NB4 (cell line): ENCODE data around the gene UNC13B.

ENCODE experiments used
- DNase-seq: peaks from one replicate; pipeline ENCODE4 v3.0.0; 2010; ENCODE audit warnings: low read depth
- H3K4me3 ChIP-seq: one replicate; pipeline ENCODE4 v1.5.1; 2011; ENCODE audit warnings: mild to moderate bottlenecking, low read depth, low read length, moderate library complexity
- MYC ChIP-seq: IDR thresholded peaks from 2 replicates; pipeline ENCODE4 v1.6.1; 2011; ENCODE audit warnings: low read depth, low read length
- POLR2A ChIP-seq: IDR thresholded peaks from 2 replicates; pipeline ENCODE4 v1.6.1; 2011; ENCODE audit warnings: mild to moderate bottlenecking; ENCODE audit not compliant: insufficient read length; ENCODE audit errors: extremely low read depth
- TF ChIP-seq, protein P1 (sequence below): IDR thresholded peaks from one replicate; pipeline ENCODE4 v1.5.1; 2012; ENCODE audit warnings: low read depth, low read length
- TF ChIP-seq, protein P2 (sequence below): IDR thresholded peaks from 2 replicates; pipeline ENCODE4 v1.6.1; 2011; ENCODE audit warnings: low read depth, low read length

UNC13B gene

DNA sequence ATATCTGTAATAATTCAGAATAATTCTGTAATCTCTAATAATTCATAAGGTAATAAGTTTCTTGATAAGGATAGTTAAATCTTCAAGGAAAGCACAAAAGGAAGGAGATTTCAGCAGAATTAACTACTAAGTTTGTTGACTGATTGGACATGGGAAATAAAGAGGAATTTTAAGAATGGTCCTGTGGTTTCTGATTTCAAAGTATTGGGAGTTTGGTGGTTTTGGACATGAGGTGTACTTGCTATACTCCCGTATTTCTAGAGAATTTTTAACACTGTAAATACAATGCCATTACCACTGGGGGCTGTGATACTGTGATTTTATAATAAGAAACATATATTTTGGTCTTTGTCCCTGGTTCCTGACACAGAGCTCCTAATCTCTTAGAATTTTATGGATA is 123.9 kb downstream of the UNC13B start:
- no peak for TF ChIP-seq MYC
- TF ChIP-seq POLR2A, result no peak
- TF ChIP-seq, protein P1, sequence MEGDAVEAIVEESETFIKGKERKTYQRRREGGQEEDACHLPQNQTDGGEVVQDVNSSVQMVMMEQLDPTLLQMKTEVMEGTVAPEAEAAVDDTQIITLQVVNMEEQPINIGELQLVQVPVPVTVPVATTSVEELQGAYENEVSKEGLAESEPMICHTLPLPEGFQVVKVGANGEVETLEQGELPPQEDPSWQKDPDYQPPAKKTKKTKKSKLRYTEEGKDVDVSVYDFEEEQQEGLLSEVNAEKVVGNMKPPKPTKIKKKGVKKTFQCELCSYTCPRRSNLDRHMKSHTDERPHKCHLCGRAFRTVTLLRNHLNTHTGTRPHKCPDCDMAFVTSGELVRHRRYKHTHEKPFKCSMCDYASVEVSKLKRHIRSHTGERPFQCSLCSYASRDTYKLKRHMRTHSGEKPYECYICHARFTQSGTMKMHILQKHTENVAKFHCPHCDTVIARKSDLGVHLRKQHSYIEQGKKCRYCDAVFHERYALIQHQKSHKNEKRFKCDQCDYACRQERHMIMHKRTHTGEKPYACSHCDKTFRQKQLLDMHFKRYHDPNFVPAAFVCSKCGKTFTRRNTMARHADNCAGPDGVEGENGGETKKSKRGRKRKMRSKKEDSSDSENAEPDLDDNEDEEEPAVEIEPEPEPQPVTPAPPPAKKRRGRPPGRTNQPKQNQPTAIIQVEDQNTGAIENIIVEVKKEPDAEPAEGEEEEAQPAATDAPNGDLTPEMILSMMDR, result no peak
- TF ChIP-seq, protein P2, sequence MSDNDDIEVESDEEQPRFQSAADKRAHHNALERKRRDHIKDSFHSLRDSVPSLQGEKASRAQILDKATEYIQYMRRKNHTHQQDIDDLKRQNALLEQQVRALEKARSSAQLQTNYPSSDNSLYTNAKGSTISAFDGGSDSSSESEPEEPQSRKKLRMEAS, result no peak
- H3K4me3 ChIP-seq, result no peak overlapping the region
- DNase-seq, result no peak

DNA sequence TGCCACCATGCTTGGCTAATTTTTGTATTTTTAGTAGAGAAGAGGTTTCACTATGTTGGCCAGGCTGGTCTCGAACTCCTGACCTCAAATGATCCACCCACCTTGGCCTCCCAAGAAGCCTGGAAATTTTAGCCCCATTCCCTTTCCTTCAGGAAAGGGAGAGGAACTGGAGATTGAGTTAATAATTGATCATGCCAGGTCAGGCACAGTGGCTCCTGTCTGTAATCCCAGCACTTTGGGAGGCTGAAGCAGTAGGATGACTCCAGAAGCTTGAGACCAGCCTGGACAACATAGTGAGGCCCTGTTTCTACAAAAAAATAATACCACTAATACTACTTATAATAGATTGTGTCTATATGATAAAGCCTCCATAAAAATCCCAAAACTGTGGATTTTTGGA is 124.6 kb downstream of the UNC13B start:
- TF ChIP-seq MYC (no peak), POLR2A (no peak)
- TF ChIP-seq, protein P2, result no peak
- TF ChIP-seq, protein P1, result no peak
- no peak for DNase-seq
- H3K4me3 ChIP-seq, result no peak overlapping the region

DNA sequence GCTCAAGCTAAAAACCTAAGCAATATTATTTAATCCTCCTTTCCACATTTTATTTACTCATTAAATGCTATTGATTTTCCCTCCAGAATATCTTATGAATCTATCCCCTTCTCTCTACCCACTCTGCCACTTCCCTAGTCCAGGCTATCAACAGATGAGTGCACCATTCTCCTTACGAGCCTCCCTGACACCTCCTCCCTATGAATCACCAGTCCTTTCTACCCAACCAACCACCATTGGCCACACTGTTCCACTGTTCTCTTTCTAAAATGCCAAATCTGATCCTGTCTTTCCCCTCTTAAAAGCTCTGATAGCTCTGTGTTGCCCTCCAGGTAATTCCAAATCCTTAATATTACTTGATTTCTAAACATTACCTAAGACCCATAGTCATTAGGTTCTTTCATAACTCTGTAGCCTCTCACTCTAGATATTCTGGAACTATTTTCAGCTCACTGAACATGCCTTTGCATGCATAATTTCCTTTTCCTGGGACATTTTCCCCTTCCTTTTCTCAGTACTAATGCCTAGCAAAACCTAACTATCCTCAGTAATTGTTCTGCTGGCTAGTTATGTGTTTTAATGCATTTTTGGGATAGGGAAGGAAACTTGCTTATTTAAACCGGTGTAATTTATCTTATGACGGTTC is 126.3 kb downstream of the UNC13B start:
- no peak for DNase-seq
- TF ChIP-seq, protein P1, result no peak
- TF ChIP-seq, protein P2, result no peak
- no peak for TF ChIP-seq MYC
- no peak for TF ChIP-seq POLR2A

DNA sequence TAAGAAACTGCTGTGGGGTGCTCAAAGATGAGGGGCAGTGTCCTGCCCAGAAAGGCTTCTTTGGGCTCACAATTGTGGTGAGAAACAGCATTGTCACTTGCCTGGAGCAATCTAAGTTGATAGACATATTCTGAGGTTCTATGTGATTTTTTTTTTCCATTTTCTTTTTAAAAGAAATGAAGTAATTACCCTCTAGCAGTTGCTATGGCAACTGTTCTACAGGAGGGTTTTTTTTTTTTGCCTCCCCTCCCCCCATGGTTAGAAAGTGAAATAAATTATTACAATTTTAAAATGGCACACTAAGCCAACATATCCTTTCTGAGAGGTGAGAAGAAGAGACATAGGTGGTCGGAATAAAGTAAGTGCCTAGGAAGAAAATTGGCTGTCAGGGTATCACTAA is 127.0 kb downstream of the UNC13B start:
- H3K4me3 ChIP-seq, result no peak overlapping the region
- DNase-seq, result no peak
- TF ChIP-seq, protein P1, result no peak
- TF ChIP-seq, protein P2, result no peak
- TF ChIP-seq POLR2A, result no peak
- TF ChIP-seq MYC, result no peak

More for the DNA sequence above, 126.3 kb downstream of the UNC13B start:
- no peak overlapping the region for H3K4me3 ChIP-seq

DNA sequence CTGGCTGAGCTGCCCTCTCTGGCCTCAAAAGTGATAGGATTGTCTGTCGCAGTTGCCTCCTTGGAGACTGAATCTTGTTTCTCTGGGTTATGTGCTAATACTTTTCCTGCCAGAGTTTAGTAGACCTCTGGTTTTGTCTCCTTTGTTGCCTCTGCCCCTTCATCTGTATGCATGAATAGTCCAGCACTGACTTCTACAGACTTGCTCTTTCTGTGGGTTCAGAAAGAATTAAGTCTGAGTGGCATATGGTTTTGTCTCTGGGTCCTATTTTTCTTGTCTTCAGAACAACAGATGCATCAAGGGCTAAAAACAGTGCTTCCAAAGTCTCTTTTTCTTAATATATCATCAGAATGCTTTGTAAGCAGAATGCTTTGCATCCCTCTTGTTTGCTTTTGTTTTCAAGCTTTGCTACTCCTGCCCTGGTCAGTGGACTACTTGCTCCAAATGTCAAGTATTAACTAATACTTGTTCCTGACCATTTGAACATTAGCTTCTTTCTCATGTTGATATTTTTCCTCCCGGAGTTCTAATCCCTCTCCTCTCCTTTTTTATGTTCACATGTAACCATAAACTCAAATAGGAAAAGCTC is 131.7 kb downstream of the UNC13B start:
- no peak for DNase-seq
- H3K4me3 ChIP-seq, result no peak overlapping the region
- TF ChIP-seq, protein P2, result no peak
- TF ChIP-seq POLR2A (no peak), MYC (no peak)
- TF ChIP-seq, protein P1, result no peak
